Activated CD8-positive, alpha-beta memory T cell treated with anti-CD3 and anti-CD28 coated beads, Interleukin-2, amount 50 U/mL, for 4 hours (primary cell): ENCODE data around the gene IMPA2.
"Not testable (repeated sequence)": the region's sequence is repeated elsewhere in the genome, so short reads cannot be mapped to it uniquely, and the experiment has no call there.

Source experiments
- DNase-seq: peaks from one replicate; pipeline ENCODE4 v3.0.0-alpha.2; 2020

Gene IMPA2

DNA sequence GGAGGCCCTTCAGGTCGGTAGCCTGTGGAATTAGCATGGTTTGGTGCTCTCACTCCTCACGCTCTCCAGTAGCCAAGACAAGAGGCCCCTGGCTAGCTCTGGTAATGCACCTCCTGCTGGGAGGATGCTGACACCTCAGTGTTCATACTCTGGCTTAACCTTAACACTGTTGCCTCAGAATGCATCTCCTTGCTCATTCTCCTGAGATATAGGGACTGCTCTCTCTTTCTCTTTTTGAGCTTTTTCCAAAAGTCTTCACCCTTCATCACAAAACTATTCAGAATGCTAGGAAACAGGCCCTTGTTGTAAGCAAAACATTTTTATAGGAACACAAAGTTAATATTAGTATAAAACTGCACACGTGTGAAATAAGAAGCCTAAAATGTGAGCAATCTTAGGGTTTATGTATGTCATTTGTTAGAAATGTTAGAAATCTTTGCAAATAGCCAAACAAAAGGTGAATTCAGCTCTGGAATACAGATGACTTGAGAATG lies 17.3 kb upstream of the IMPA2 start:
- DNase-seq, result no peak

DNA sequence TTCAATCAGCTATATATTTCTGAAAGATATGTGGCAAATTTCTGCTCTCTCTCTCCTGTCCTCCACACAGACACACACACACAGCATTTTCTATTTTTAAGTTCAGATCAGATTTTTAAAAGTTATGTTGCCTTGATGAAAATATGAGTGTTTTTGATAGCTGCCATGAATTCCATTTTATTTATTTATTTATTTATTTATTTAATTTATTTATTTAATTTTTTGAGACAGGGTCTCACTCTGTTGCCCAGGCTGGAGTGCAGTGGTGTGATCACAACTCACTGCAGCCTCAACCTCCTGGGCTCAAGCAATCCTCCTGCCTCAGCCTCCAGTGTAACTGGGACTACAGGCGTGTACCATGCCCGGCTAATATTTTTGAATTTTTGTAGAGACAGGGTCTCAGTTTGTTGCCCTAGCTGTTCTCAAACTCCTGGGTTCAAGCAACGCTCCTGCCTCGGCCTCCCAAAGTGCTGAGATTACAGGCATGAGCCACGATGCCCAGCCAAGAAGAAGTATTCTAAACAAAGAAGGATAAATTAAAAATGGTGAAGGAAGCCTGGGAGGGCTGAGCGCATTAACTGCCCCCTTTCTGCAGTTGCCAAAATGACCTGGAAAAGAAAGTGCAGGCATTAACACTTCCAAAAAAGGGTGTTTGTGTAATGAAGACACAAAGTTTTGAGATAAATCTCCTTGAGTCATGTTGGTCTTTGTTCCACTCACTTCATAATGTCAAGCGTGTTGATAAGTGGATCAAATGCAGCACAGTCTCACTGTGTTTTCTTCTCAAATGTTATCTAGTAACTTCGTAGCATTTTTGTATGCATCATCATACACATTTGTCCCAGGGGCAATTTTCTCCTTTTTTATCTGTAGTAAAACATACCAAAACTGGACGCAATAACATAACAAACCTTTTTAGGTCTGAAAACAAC lies 11.1 kb upstream of the IMPA2 start:
- no peak for DNase-seq

DNA sequence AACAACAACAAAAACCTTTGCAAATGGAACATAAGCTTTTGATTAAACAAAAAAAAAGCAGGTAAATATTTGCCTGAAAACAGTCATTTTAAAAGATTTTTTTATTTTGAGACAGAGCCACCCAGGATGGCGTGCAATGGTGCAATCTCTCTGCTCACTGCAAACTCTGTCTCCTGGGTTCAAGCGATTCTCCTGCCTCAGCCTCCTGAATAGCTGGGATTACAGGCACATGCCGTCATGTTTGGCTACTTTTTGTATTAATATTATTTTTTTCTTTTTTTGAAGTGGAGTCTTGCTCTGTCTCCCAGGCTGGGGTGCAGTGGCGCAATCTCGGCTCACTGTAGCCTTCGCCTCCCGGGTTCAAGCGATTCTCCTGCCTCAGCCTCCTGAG lies 10.5 kb upstream of the IMPA2 start:
- DNase-seq, result not testable (repeated sequence)

DNA sequence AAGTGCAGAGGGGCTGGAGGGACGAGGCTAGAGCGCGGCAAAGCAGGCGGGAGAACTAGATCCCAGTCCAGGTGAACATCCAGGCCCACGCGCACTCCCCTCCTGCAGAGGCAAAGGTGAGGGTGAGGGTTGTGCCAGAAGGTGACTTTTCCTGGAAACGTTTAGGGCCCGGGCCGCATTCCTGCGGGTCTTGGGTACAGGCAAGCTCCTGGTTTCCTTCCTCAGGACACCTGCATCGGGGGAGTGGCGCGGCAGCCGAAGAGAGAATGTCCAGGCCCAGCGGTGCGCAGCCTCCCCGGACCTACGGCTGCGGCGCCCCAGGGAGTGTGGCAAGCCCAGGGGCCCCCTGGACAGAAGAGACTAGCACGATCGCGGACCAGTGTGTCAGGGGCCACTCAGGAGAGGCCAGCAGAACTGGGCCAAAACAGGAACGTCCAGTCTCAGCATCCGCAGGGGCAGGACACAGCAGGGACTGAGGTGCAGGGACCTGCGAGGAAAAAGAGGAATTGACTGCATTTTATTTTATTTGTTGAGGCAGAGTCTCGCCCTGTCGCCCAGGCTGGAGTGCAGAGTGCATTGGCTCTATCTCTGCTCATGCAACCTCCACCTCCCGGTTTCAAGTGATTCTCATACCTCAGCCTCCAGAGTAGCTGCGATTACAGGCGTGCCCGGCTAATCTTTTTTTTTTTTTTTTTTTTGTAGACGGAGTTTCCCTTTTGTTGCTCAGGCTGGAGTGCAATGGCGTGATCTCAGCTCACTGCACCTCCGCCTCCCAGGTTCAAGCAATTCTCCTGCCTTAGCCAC lies 8.7 kb upstream of the IMPA2 start:
- DNase-seq, result no peak

DNA sequence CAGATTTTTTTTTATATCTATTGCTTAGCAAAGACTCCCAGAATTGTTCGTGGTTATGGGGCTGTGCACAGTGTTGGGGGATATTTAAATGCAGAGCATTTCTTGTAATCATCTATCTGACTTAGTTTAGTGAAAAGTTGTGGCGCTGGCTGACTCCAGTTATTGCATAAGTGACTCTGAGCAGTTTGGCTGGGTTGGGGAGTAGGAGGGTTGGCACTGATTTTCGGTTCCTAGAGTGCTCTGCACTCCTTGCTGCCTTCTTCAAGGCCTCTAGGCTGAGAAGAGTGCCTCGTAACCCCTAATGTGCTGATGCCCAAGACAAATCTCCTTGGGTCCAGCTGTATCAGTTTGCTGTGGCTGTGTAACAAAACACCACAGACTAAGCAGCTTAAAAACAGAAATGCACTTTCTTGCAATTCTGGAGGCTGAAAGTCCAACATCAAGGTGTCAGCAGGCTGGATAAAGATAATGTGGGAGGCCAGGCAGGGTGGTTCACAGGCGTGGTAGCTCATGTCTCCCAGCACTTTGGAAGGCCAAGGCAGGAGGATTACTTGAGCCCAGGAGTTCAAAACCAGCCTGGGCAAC lies 6.5 kb upstream of the IMPA2 start:
- DNase-seq, result no peak

DNA sequence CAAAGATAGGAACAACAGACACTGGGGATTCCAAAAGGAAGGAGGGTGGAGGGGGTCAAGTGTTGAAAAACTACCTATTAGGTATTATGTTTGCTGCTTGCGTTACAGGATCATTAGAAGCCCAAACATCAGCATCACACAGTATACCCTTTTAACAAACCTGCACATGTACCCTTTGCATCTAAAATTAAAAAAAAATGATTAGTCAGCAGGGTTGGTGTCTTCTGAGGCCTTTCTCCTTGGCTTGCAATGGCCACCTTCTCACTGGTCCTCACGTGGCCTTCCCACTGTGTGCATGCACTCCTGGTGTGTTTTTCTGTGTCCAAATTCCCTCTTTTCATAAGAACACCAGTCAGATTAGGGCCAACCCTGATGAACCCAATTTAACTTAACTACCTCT lies 5.6 kb upstream of the IMPA2 start:
- no peak for DNase-seq

DNA sequence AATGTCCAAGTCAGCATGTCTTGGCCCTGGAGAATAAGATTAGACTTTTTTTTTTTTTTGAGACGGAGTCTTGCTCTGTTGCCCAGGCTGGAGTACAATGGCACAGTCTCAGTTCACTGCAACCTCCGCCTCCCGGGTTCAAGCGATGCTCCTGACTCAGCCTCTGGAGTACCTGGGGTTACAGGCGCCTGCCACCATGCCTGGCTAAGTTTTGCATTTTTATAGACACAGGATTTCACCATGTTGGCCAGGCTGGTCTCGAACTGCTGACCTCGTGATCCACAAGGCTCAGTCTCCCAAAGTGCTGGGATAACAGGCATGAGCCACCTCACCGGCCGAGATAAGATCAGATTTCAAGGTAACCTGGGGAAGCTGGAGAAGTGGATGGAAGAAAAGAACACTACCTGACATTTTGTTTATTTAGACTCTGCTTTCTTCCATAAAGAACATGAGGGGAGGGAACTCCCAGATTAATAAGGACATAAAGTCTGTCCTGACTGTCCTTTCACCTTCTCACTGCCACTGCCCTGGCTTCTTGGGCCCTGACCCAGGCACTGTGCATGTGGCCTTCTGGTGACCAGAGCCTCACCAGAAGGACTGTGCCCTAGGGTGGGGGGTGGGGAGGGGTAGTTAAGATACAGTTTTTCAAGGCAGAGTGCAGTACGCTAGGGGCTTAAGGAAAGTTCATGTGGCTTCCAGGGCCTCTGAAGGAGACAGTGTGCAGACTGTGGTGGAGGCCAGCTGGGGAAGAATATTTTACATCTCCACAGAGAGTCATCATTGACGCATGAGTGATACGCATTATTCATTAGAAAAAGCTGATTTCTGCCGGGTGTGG lies 4.8 kb upstream of the IMPA2 start:
- DNase-seq, result no peak

DNA sequence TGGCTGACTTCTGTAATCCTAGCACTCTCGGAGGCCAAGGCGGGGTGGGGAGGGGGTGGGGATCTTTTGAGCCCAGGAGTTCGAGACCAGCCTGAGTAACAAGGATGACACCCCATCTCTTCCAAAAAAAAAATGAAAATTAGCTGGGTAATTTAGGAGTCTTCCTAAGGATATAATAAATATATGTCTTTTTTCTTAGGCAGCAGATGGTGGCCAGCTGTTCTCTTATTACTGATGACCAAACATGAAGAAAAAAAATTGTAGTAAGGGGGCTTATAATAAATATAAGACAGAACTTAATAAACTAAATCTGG lies 4.2 kb upstream of the IMPA2 start:
- no peak for DNase-seq

DNA sequence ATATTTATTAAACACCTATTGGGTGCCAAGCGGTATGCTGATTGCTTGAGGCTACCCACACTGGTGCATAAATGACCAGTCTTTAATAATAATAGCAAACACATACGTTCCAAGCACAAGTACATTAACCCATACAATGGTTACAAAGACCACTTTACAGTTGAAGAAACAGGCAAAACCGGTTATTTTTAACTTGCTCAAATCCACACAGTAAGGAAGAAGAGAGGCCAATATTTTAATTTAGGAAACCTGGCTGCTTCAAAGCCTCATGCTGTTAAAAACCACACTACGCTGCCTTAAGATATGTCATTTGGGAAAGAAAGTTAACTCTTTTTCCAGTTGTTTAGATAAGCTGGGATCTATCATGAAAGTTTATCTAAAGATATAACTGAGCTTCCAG lies 2.4 kb upstream of the IMPA2 start:
- no peak for DNase-seq

DNA sequence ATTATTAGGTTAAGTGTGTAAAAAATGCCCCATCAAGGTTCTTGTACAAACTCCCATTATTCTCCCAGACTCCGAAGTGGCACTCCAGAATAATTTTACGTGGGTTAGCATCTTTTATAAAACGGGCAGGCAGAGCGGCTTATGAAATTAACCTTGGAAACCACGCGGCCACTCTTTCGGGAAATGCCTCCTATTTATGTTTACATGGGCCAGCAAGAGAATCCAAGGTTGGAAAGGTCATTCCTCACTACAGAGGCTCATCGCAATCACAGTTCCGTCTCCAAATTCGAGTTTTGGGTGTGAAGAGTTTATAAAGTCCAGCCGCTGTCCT lies 1.2 kb upstream of the IMPA2 start:
- DNase-seq, result no peak

DNA sequence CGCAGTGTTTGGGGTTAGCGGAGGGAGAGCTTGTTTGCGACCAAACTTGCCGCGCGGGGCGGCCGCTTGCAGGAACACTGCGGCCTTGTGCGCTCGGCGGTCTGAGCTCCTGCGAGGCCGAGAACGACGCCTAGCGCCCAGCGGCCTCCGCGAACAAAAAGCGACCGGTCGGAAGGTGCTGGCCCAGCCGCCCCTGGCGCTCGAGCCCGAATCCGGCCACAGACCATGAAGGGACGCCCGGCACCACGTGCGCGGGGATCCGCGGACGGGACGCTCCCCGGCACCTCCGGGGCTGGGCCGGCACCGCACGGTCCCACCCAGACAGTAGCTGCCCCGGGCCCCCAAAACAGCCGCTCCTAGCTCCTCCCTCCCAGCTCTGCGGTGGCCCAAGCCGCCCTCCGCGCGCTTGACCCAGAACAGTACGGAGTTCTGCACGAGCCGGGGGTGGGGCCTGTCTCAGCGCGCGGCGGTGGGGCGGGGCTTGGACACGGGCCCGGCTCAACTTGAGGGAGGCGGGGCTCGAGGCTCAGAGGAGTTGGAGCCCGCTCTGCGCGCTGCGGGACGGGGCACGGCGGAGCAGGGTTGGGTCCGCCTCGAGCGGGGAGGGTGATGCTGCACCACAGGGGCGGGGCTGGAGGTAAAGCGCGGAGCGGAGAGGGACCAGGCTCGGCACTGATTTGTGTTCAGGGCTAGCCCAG lies 664 bp upstream of the IMPA2 start:
- DNase-seq, result peak; percentile 92

DNA sequence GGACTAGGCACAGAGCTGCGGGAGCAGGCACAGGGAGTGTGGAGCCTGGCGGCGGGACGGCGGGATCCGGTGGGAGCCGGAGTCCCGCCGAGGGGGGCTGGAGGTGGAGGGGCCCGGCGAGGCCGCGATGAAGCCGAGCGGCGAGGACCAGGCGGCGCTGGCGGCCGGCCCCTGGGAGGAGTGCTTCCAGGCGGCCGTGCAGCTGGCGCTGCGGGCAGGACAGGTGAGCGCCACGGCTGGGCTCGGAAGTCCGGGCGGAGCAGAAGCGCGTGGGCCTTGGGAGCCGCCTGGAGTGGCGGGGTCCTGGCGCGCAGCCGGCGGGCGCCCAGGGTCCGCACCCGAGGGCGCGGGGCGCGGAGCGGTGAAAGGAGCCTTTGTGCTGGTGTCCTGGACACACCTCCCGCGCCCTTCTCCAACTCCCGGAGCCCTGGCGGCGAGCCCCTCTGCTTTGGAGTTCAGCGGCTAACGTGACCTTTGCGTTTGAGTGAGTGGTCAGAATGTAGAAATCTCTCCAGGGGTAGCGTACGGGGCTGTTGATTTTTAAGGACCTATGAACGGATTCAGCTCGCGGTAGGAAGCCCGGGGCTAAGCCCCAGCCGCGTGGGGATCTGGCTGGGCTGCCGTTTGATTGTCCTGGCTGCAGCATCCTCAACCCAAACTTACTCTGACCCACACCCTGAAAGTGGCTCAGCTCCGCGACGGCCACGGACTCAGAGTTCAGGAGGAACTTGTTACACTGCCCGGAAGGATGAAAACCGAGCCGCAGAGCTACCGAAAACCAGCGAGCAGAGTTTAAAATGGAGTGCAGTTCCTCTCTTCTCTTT lies 448 bp downstream of the IMPA2 start:
- DNase-seq, result no peak

DNA sequence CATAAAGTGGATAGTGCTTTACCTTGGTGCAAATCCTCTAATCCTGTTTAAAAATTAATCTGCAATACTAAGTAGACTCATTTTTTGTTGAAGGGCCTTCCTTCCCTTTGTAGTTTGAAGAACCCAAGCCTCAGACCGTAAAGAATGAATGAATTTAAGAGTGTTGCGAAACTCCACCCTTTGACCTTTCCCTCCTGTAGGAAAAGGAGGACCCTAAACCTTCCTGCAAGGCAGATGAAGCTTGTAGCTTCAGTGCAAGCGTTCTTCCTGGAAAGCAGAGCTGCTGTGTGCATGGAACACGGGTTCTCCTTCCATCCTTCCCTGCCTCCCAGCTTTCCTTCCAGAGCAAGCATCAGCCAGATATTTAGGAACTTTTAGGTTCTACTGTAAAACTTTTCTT lies 1.7 kb downstream of the IMPA2 start:
- DNase-seq, result no peak

DNA sequence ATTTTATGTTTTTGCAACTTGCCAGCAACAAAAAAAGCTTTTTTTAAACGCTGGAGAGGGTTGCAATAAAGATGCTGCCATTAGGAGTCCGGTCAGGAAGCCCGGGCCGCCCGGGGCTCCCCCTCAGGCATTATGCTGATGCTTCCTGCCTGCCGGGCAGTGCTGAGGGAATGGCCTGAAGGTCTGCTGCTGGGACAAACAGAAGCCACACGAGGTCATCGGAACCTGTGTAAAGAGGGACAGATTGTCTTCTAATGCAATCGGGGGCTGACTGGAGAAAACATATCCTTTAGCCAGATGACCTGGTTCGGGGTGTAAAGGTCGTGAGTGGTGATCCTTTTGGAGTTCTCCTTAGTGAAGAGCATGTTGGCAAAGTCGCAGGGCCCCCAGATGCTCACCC lies 2.3 kb downstream of the IMPA2 start:
- no peak for DNase-seq

DNA sequence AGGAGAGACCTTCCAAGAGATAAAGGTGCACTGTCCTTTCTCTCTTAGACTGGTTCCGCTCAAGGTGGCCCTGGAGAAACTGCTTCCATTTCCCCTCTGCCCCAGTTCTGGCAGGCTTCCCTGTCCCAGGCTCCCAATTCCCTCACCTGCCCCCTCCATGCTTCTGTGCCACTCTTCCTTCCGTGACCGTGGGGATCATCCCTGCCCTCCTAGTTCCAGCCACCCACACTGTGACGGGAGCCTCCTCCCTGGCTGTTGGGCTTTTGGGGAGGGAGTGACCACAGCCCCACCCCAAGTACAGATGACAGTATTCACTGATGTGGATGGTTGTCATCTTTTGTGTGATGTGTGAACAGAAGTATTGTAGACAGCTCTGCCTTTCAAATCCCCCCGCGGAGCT lies 2.8 kb downstream of the IMPA2 start:
- DNase-seq, result no peak

DNA sequence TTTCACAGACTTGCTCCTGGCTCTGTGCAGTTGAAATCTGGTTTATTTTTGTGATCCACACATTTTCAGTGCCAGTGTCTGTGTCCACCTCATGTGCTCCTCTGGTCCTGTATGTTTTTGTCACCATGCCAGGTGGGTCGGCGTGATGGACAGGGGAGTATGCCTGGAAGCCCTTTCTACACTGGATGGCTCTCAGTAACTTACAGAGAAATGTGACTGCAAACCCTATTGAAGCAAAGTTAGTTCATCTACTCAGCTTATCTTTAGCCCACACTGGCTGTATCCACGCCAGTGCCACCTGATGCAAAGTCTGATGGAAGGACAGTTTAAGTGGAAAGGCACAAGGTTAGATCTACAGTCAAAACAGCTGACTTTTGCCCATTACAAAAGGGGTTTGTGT lies 4.3 kb downstream of the IMPA2 start:
- DNase-seq, result no peak

DNA sequence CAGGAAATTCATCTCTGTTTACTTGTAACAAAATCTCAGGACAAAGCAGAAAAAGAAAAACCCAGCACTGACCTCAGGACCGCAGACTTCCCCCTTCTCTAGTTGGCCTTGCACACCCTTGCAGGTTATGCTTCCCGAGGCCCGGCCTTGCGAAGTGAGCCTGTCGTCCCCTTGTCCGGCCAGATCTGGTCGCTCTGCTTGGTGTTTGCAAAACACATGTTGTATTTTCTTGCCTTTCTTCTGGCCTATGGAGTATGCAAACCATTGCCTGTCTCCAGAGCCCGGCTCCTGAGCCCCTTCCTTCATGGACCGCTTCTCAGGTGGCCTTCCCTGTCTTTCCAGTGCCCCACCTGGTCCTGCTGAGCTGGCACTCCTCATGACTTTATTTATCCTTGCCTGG lies 4.8 kb downstream of the IMPA2 start:
- DNase-seq, result no peak

DNA sequence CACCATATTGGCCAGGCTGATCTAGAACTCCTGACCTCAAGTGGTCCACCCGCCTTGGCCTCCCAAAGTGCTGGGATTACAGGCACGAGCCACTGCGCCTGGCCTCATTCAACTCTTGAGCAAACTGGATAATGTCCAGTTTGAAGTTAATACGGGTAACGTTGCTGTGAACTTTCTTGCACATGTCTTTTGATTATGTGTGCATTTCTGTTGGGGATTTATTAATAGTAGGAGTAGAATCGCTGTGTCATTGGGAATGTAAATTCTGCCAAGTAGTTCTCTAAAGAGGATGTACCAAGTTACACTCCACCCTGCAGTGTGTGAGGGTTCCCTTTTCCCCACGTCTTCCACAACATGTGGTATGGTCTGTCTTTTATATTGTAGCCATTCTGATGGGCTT lies 6.2 kb downstream of the IMPA2 start:
- no peak for DNase-seq

DNA sequence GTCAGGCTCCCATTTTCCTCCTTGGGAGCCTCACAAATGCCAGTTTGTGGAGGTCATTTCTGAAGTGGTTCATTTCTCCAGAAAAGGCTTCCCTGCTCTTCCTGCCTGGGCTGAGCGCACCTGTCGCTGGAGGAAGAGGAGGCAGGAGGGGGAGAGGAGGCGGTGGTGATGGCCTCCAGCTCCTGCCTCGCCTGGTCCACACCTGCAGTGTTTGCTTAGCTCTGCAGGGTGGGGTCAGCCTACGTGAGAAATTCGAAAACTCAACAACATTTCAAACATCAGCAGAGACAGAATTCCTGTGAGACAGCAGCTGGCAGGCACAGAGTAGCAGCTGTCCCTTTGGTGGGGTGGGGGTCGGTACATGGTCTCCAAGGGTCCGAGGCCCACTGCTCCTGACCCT lies 7.9 kb downstream of the IMPA2 start:
- DNase-seq, result no peak

DNA sequence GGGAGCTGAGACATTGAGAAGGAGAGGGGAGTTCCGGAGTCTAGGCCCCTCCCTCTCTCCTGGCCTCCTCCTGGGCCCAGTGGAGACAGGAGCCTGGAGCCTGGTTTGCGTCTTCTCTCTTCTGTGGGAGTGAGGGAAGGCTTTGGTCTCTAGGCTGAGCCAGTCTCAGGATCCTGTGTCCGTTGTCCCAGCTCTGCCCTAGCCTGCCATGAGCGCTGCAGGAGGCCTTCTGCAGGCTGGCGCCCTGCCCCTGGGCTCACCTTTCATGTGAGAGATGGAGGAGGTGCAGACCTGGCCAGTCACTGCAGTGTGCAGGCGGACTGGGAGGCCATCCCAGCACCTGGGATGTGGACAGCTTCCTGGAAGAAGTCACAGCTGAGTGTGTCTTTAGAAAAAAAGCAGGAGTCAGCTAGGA lies 8.7 kb downstream of the IMPA2 start:
- no peak for DNase-seq

DNA sequence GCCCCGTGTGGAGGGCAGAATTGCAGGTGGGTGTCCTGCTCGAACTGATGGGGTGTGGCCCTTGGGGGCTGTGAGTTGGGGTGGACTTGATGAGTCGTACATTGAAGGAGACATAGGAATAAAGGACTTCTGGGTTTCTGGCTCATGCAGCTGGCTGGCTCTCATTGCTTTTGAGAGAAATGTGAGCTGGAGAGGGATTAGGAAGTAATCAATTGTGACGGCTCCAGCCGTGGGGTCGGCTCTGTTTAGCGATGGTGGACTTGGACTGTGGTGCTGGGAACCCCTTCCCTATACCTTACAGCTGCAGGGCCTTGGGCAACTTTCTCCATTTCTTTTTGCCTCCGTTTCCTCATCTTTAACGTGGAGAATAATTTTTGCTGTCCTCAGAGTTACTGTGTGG lies 9.2 kb downstream of the IMPA2 start:
- no peak for DNase-seq
